Neural cell (in vitro differentiated cells): Measurements from ENCODE around the gene HJURP. TPM values are rescaled to one million over a fixed set of nuclear protein-coding genes. Genes with fewer than 3 reads are reported as not detected.

Experiments used
- H2AFZ ChIP-seq: fragments of 200-600, 300-800 bp; sonication (generic), shearing (Covaris generic); 2 replicates; pipeline ENCODE4 v1.6.0; 2014; ENCODE audit warnings: low read depth, mild to moderate bottlenecking, antibody characterized with exemption, low read length, moderate library complexity
- H3F3A ChIP-seq: fragments of 200-600 bp; shearing (Covaris generic); 2 replicates; pipeline ENCODE4 v1.6.1; 2016; ENCODE audit warnings: mild to moderate bottlenecking, moderate library complexity, mixed read lengths, antibody characterized with exemption, low read length; ENCODE audit not compliant: insufficient read depth, poor library complexity, severe bottlenecking
- H3K27ac ChIP-seq: fragments of 200-600, 300-800 bp; sonication (generic), shearing (Covaris generic); 2 replicates; pipeline ENCODE4 v1.5.1; 2014; ENCODE audit warnings: mild to moderate bottlenecking, low read length, moderate library complexity
- H3K27me3 ChIP-seq: fragments of 300-800, 200-600 bp; sonication (generic), shearing (Covaris generic); 2 replicates; pipeline ENCODE4 v1.6.0; 2014; ENCODE audit warnings: mild to moderate bottlenecking, low read depth, low read length, moderate library complexity; ENCODE audit not compliant: insufficient read depth
- H3K36me3 ChIP-seq: fragments of 300-800, 200-600 bp; sonication (generic), shearing (Covaris generic); 2 replicates; pipeline ENCODE4 v1.5.1; 2014; ENCODE audit warnings: mild to moderate bottlenecking, antibody characterized with exemption, low read length, moderate library complexity; ENCODE audit not compliant: insufficient read depth
- H3K4me2 ChIP-seq: fragments of 300-800, 200-600 bp; sonication (generic), shearing (Covaris generic); 2 replicates; pipeline ENCODE4 v1.6.0; 2014; ENCODE audit warnings: mild to moderate bottlenecking, low read length
- H3K4me3 ChIP-seq: fragments of 300-800, 200-600 bp; sonication (generic), shearing (Covaris generic); 2 replicates; pipeline ENCODE4 v1.5.1; 2014; ENCODE audit warnings: mild to moderate bottlenecking, low read length, moderate library complexity
- H3K79me2 ChIP-seq: fragments of 200-600 bp; shearing (Covaris generic); replicated peaks from 2 replicates; pipeline ENCODE4 v1.6.0; 2014; ENCODE audit warnings: mild to moderate bottlenecking, low read length, moderate library complexity; ENCODE audit not compliant: insufficient read depth
- H3K9ac ChIP-seq: fragments of 300-800, 200-600 bp; sonication (generic), shearing (Covaris generic); 2 replicates; pipeline ENCODE4 v1.6.1; 2016; ENCODE audit warnings: mild to moderate bottlenecking, low read length, mixed read lengths
- H3K9me2 ChIP-seq: fragments of 200-600 bp; shearing (Covaris generic); 2 replicates; pipeline ENCODE4 v1.6.1; 2016; ENCODE audit warnings: mild to moderate bottlenecking, low read length, mixed read lengths; ENCODE audit not compliant: insufficient read depth
- H3K9me3 ChIP-seq: fragments of 200-600, 300-800 bp; sonication (generic), shearing (Covaris generic); 2 replicates; pipeline ENCODE4 v1.6.1; 2016; ENCODE audit warnings: mild to moderate bottlenecking, mixed run types, low read length, moderate library complexity, mixed read lengths
- H4K20me1 ChIP-seq: fragments of 200-600 bp; shearing (Covaris generic); 2 replicates; pipeline ENCODE4 v1.6.1; 2016; ENCODE audit warnings: mild to moderate bottlenecking, mixed run types; ENCODE audit not compliant: insufficient read depth
- CTCF ChIP-seq: fragments of 450-650 bp; IDR thresholded peaks from 2 replicates; pipeline ENCODE4 v1.5.1; 2014; ENCODE audit warnings: antibody characterized with exemption, mild to moderate bottlenecking, moderate library complexity; ENCODE audit not compliant: poor library complexity, severe bottlenecking
- EP300 ChIP-seq: fragments of 450-650 bp; conservative IDR thresholded peaks from 2 replicates; pipeline ENCODE4 v1.6.1; 2014; ENCODE audit warnings: antibody characterized with exemption, mild to moderate bottlenecking, moderate library complexity; ENCODE audit not compliant: poor library complexity, severe bottlenecking
- EZH2 ChIP-seq: fragments of 200-600, 300-800 bp; shearing (Covaris generic), sonication (generic); IDR thresholded peaks from 2 replicates; pipeline ENCODE4 v1.6.1; 2014; ENCODE audit warnings: antibody characterized with exemption, low read length, borderline replicate concordance, mild to moderate bottlenecking; ENCODE audit not compliant: insufficient read depth, poor library complexity, severe bottlenecking
- MXI1 ChIP-seq: fragments of 450-650 bp; conservative IDR thresholded peaks from 2 replicates; pipeline ENCODE4 v1.6.1; 2014; ENCODE audit warnings: antibody characterized with exemption, mild to moderate bottlenecking; ENCODE audit not compliant: poor library complexity, severe bottlenecking
- POLR2AphosphoS5 ChIP-seq: IDR thresholded peaks from 2 replicates; pipeline ENCODE4 v1.6.1; 2012
- RAD21 ChIP-seq: fragments of 450-650 bp; conservative IDR thresholded peaks from 2 replicates; pipeline ENCODE4 v1.6.1; 2014; ENCODE audit warnings: antibody characterized with exemption, mild to moderate bottlenecking, moderate library complexity
- REST ChIP-seq: IDR thresholded peaks from 2 replicates; pipeline ENCODE4 v1.6.1; 2012; ENCODE audit warnings: borderline replicate concordance
- SMC3 ChIP-seq: fragments of 450-650 bp; conservative IDR thresholded peaks from 2 replicates; pipeline ENCODE4 v1.6.1; 2014; ENCODE audit warnings: antibody characterized with exemption, mild to moderate bottlenecking, moderate library complexity; ENCODE audit not compliant: poor library complexity
- TAF1 ChIP-seq: IDR thresholded peaks from 2 replicates; pipeline ENCODE4 v1.6.1; 2012; ENCODE audit warnings: low read depth
- polyA plus RNA-seq: library from polyadenylated mRNA; depleted of rRNA; stranded (reverse); fragments of >200 nt; gene quantifications from 2 replicates; pipeline ENCODE4 v1.2.3, GENCODE V29; 2014

Gene HJURP
- polyA plus RNA-seq, 1 donor from 2014 or later, result 1.3 TPM

DNA sequence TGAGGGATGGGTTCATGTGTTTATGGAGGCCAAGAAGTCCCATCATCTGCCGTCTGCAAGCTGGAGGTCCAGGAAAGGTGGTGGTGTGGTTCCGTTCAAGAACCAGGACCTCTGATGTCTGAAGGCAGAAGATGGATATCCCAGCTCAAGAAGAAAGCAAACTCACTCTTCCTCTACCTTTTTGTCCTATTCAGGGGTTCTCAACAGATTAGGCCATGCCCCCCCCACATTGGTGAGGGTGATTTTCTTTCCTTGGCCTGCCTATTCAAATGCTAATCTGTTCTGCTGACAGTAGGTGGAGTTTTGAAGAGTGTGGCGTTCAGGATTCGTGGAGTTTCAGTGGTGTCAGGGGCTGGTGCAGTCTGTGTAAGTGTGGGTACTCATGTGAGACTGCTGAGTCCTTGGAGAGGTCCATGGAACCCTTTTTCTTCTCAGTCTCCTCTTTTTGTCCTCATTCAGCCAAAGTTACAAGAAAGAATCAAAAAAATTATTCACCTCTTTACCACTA, 8.0 kb upstream of the HJURP start:
- Histone ChIP-seq H3K36me3 (no peaks in the 10 kb centered on the region), H3K9ac (no peak overlapping the region), H3K79me2 (no peaks in the 10 kb centered on the region), H2AFZ (no peak overlapping the region), H3F3A (no peaks in the 10 kb centered on the region), H3K27me3 (no peaks in the 10 kb centered on the region), H3K27ac (no peak overlapping the region), H3K9me2 (no peaks in the 10 kb centered on the region), H4K20me1 (no peaks in the 10 kb centered on the region), H3K4me2 (no peak overlapping the region), H3K9me3 (no peaks in the 10 kb centered on the region), H3K4me3 (no peak overlapping the region)
- no peak for TF ChIP-seq CTCF
- no peak for TF ChIP-seq MXI1
- no peak for TF ChIP-seq POLR2AphosphoS5
- TF ChIP-seq RAD21, result no peak
- no peak for TF ChIP-seq SMC3
- no peak for TF ChIP-seq TAF1
- TF ChIP-seq REST, result no peak
- no peak for TF ChIP-seq EZH2
- TF ChIP-seq EP300, result no peak

- Histone ChIP-seq H3K9me2 (no peaks in the 10 kb centered on the region), H3K27ac (no peak overlapping the region), H4K20me1 (no peaks in the 10 kb centered on the region), H3K4me2 (no peak overlapping the region), H3K27me3 (no peaks in the 10 kb centered on the region), H2AFZ (no peak overlapping the region), H3K9me3 (no peaks in the 10 kb centered on the region), H3F3A (no peaks in the 10 kb centered on the region), H3K79me2 (peaks cover 9% of the 10 kb centered on the region), H3K9ac (no peak overlapping the region), H3K4me3 (no peak overlapping the region), H3K36me3 (no peaks in the 10 kb centered on the region)
- no peak for TF ChIP-seq TAF1
- no peak for TF ChIP-seq EP300
- no peak for TF ChIP-seq POLR2AphosphoS5
- TF ChIP-seq REST, result no peak
- no peak for TF ChIP-seq MXI1
- TF ChIP-seq SMC3, result no peak
- no peak for TF ChIP-seq EZH2
- no peak for TF ChIP-seq RAD21
- no peak for TF ChIP-seq CTCF
These were observed 4.0 kb upstream of the HJURP start for GRCh38 chr2:233858331-233858730.
